Smooth muscle cell of the brain vasculature (primary cell): ENCODE data around the gene PUM1.
"Not testable (repeated sequence)": the region's sequence is repeated elsewhere in the genome, so short reads cannot be mapped to it uniquely, and the experiment has no call there.

Source experiments
- DNase-seq: peaks from one replicate; pipeline ENCODE4 v3.0.0-alpha.2; 2012; ENCODE audit warnings: low read depth, low spot score

PUM1 gene

GRCh38 chr1:31065310-31066217 is at the start of gene PUM1:
Gene PUM1 (minus strand): TSS chr1:31065717. CDS start chr1:31059566, 6,151 bp downstream.
- DNase-seq: peak; percentile 80

GRCh38 chr1:31112266-31112935 is 46.9 kb upstream of the PUM1 start:
- no peak for DNase-seq

GRCh38 chr1:31111290-31111951 is 45.9 kb upstream of the PUM1 start:
- no peak for DNase-seq

GRCh38 chr1:31110846-31111245 is 45.3 kb upstream of the PUM1 start:
- DNase-seq: no peak

- DNase-seq: no peak
Observed at GRCh38 chr1:31108861-31109260, 43.3 kb upstream of the PUM1 start.

GRCh38 chr1:31105646-31106045 is 40.1 kb upstream of the PUM1 start:
- no peak for DNase-seq

- DNase-seq: peak; percentile 70
Observed at GRCh38 chr1:31102501-31102950, 37.0 kb upstream of the PUM1 start.

- DNase-seq: peak; percentile 43
Observed at GRCh38 chr1:31101147-31101502, 35.6 kb upstream of the PUM1 start.

GRCh38 chr1:31099293-31100032 is 33.9 kb upstream of the PUM1 start:
- no peak for DNase-seq

- no peak for DNase-seq
Observed at GRCh38 chr1:31095985-31096384, 30.5 kb upstream of the PUM1 start.

GRCh38 chr1:31095298-31095981 is 29.9 kb upstream of the PUM1 start:
- DNase-seq: no peak

GRCh38 chr1:31088081-31088480 is 22.6 kb upstream of the PUM1 start:
- DNase-seq: not testable (repeated sequence)

- DNase-seq: no peak
Observed at GRCh38 chr1:31084782-31085569, 19.5 kb upstream of the PUM1 start.

- no peak for DNase-seq
Observed at GRCh38 chr1:31082385-31082784, 16.9 kb upstream of the PUM1 start.

GRCh38 chr1:31073044-31073443 is 7.5 kb upstream of the PUM1 start:
- DNase-seq: no peak

- DNase-seq: no peak
Observed at GRCh38 chr1:31072304-31072746, 6.8 kb upstream of the PUM1 start.

- no peak for DNase-seq
Observed at GRCh38 chr1:31069392-31069791, 3.9 kb upstream of the PUM1 start.

- no peak for DNase-seq
Observed at GRCh38 chr1:31064718-31065309, 703 bp downstream of the PUM1 start.

- DNase-seq: no peak
Observed at GRCh38 chr1:31064111-31064717, 1.3 kb downstream of the PUM1 start.
